ENCODE data around the gene CFAP410. TPM values are rescaled to one million over a fixed set of nuclear protein-coding genes. Genes with fewer than 3 reads are reported as not detected.

CFAP410 gene
- 10.6 and 11.6 TPM in 2 replicates for total RNA-seq (2021; fragmentation: NEBNext Ultra II Directional; extraction: Animal tissue kit (Norgen Biotek cat#: 25700))
- polyA plus RNA-seq (2011; rRNA removed), result 12.0 and 20.5 TPM in 2 replicates
- 14.8 TPM for polyA plus RNA-seq (2011; cell fraction: cytosol; rRNA removed)
- polyA plus RNA-seq (2011; cell fraction: nucleus; rRNA removed), result 59.6 TPM
- polyA plus RNA-seq (2012, experiment 1 of 2), result 6.5 to 11.7 TPM (median 11.0 TPM) in 4 replicates
- 5.2 TPM for polyA plus RNA-seq (2012, experiment 2 of 2)
- 9.3 TPM for polyA plus RNA-seq (2013, experiment 1 of 2)
- 7.4 TPM for polyA plus RNA-seq (2013, experiment 2 of 2)
- polyA minus RNA-seq (2011; rRNA and poly(A)+ RNA removed), result 2.4 and 2.6 TPM in 2 replicates
- 4.1 TPM for polyA minus RNA-seq (2011; cell fraction: cytosol; rRNA and poly(A)+ RNA removed)
- 7.8 TPM for polyA minus RNA-seq (2011; cell fraction: nucleus; rRNA and poly(A)+ RNA removed)
- long read RNA-seq, experiment 1, partial matches to known transcripts, result 2 of 11 reads
- long read RNA-seq, experiment 1, other reads (novel, unspliced or antisense), result 7 of 11 reads
- long read RNA-seq, experiment 2, result 0 reads

GRCh38 chr21:44338971-44339910 is at the start of gene CFAP410:
TSS of gene CFAP410 (minus strand) at chr21:44339390. CDS start at chr21:44339194, 196 bp downstream.
- Histone ChIP-seq H3K4me3 (ENCODE audit: extremely low read depth in 1 of 4, insufficient read depth in 2 of 4, low read depth in 3 of 4, low read length in 4 of 4) (peak within 1 kb of the TSS; percentile 77 to 91 (median 80)), H2BK15ac (ENCODE audit: low read length) (no peak within 1 kb of the TSS), H3K23ac (ENCODE audit: insufficient read length) (no peak within 1 kb of the TSS), H3K79me1 (ENCODE audit: low read depth, low read length) (no peaks in the 10 kb centered on the region), H4K91ac (replicated peaks; ENCODE audit: insufficient read length, low read length) (peak within 1 kb of the TSS; percentile 72), H3K4me2 (ENCODE audit: insufficient read depth in 1 of 2, low read depth in 2 of 2, low read length in 2 of 2) (peak within 1 kb of the TSS; percentile 72 to 92), H3K18ac (ENCODE audit: extremely low read depth, low read length) (peak within 1 kb of the TSS; percentile 87; the same call in 1 of the 2 replicates), H3K27me3 (replicated peaks in 1 of 4; ENCODE audit: control insufficient read depth in 3 of 4, extremely low read depth in 1 of 4, insufficient read depth in 3 of 4, low read length in 3 of 4) (no peaks in the 10 kb centered on the region), H3K79me2 (ENCODE audit: control insufficient read depth in 1 of 2, insufficient read depth in 2 of 2, low read length in 2 of 2) (no peaks in the 10 kb centered on the region), H2AK5ac (ENCODE audit: low read depth, low read length) (no peak within 1 kb of the TSS), H2BK20ac (ENCODE audit: low read length) (no peak within 1 kb of the TSS), H3K4ac (replicated peaks; ENCODE audit: insufficient read length, low read depth, low read length) (peak within 1 kb of the TSS; percentile 84), H3K4me1 (replicated peaks in 1 of 4; ENCODE audit: control insufficient read depth in 3 of 4, insufficient read depth in 4 of 4, low read length in 3 of 4) (peaks cover 0 to 7% (median under 1%) of the 10 kb centered on the region in 4 experiments; a peak in 2 of 7 replicates), H4K20me1 (replicated peaks in 1 of 2; ENCODE audit: control insufficient read depth in 1 of 2, insufficient read depth in 2 of 2, low read length in 2 of 2) (no peaks in the 10 kb centered on the region), H3K36me3 (ENCODE audit: control insufficient read depth in 2 of 4, insufficient read depth in 4 of 4, low read length in 3 of 4) (peaks cover 0 to 4% (median 0%) of the 10 kb centered on the region in 4 experiments; a peak in 1 of 8 replicates), H2BK120ac (replicated peaks; ENCODE audit: low read depth, low read length) (no peak within 1 kb of the TSS), H3K27ac (ENCODE audit: low read depth, low read length) (peak within 1 kb of the TSS; percentile 88), H2BK5ac (ENCODE audit: low read depth, low read length) (peak within 1 kb of the TSS; percentile 91), H2BK12ac (ENCODE audit: low read depth, low read length) (no peak within 1 kb of the TSS), H3K9me3 (ENCODE audit: insufficient read depth in 2 of 2, low read depth in 1 of 2, low read length in 1 of 2) (no peaks in the 10 kb centered on the region), H4K5ac (ENCODE audit: insufficient read length, low read depth, low read length) (peak within 1 kb of the TSS; percentile 74), H2AFZ (ENCODE audit: low read length) (peak within 1 kb of the TSS; percentile 35; the same call in 1 of the 2 replicates), H4K8ac (ENCODE audit: extremely low read depth, insufficient read depth, low read length) (peak within 1 kb of the TSS; percentile 97), H3K23me2 (ENCODE audit: low read depth, low read length) (peaks cover 6% of the 10 kb centered on the region; the same call in 1 of the 2 replicates), H3K9ac (replicated peaks in 1 of 4; ENCODE audit: extremely low read depth in 1 of 4, low read depth in 3 of 4, low read length in 3 of 4) (peak within 1 kb of the TSS; percentile 81 to 87 (median 82)), H3K14ac (ENCODE audit: insufficient read length) (no peak within 1 kb of the TSS), H3K56ac (replicated peaks; ENCODE audit: insufficient read length, low read depth, low read length) (peak within 1 kb of the TSS; percentile 85)
- ChIA-PET CTCF (ENCODE audit: partially characterized antibody) (interaction anchor here (0.6 to 1.6 kb wide), 7 partner anchors 12 to 105 kb away, joined by 3 to 4 read pairs (median 3); no protein-coding TSS in a partner anchor), POLR2A (ENCODE audit: partially characterized antibody) (interaction anchor here (0.6 to 2.5 kb wide), 5 partner anchors 9 to 150 kb away, joined by 3 to 7 read pairs (median 4); partner anchors contain the start of gene TRPM2)
- WGBS, 2 experiments (ENCODE audit: extremely low coverage in 1 of 2, insufficient coverage in 1 of 2, insufficient read length in 1 of 2, insufficient replicate concordance in 2 of 2, low coverage in 1 of 2, low lambda C conversion rate in 2 of 2, missing lambda C conversion rate in 1 of 2), result 6% methylated on average over 39 of the region's 90 CpGs; no CpG with 5 or more reads in 1 of the 2 experiments
- FAIRE-seq (no peak), DNase-seq (ENCODE audit: low read depth in 1 of 2, low spot score in 2 of 2) (peak; percentile 84 to 97)
- no peak for TF ChIP-seq MAFK (IDR thresholded peaks at IDR 0.05; ENCODE audit: low read depth, low read length)
- TF ChIP-seq CHD1 (IDR thresholded peaks at IDR 0.05; ENCODE audit: low read depth, low read length), result no peak
- peak; percentile 100 for TF ChIP-seq KDM4A (IDR thresholded peaks at IDR 0.05; ENCODE audit: low read depth, low read length, severe bottlenecking)
- TF ChIP-seq SP1 (IDR thresholded peaks at IDR 0.05; ENCODE audit: low read depth, low read length), result no peak
- no peak for TF ChIP-seq FOSL1 (IDR thresholded peaks at IDR 0.05; ENCODE audit: insufficient read depth, low read depth, low read length)
- TF ChIP-seq ATF3 (IDR thresholded peaks at IDR 0.05; ENCODE audit: insufficient read depth, low read depth, low read length), result peak; percentile 98
- peak; percentile 62 for TF ChIP-seq CTBP2 (IDR thresholded peaks at IDR 0.05; ENCODE audit: borderline replicate concordance, insufficient read depth, insufficient read length, low read length)

Measured in H1 (cell line).